Peyer's patch (tissue), 4 donors: ENCODE measurements around the gene FN3K.

Experiments used
- CTCF ChIP-seq, 6 experiments: fragments of 450-650 bp in 4 of 6; fragments of 200-600 bp in 2 of 6; sonication (generic) in 1 of 6; IDR thresholded peaks; one replicate each; pipeline ENCODE4 v1.5.1; 2017 to 2019; ENCODE audit warnings: antibody characterized with exemption in 6 of 6, mild to moderate bottlenecking in 3 of 6, moderate library complexity in 1 of 6
- POLR2A ChIP-seq, 2 donors: fragments of 450-650 bp; IDR thresholded peaks; one replicate each; pipeline ENCODE4 v1.5.1; 2017; ENCODE audit warnings: antibody characterized with exemption in 2 of 2, mild to moderate bottlenecking in 2 of 2, moderate library complexity in 2 of 2

- TF ChIP-seq CTCF (IDR thresholded peaks at IDR 0.05) (no peak), POLR2A (IDR thresholded peaks at IDR 0.05) (no peak)
Measured at GRCh38 chr17:82697808-82698064, 37.7 kb upstream of the FN3K start.
